Gastrocnemius medialis (tissue), 4 donors: ENCODE results near the gene BRF1.

Experiments
- CTCF ChIP-seq, 5 experiments: fragments of 450-650 bp in 3 of 5; fragments of 200-600 bp in 2 of 5; sonication (generic) in 2 of 5; IDR thresholded peaks in 4 of 5; conservative IDR thresholded peaks in 1 of 5; 1 replicate in 4 of 5; 2 replicates in 1 of 5; pipeline ENCODE4 v1.5.1; 2016 to 2019; ENCODE audit warnings: antibody characterized with exemption in 5 of 5, mild to moderate bottlenecking in 3 of 5, moderate library complexity in 3 of 5
- POLR2A ChIP-seq, 2 donors: fragments of 450-650 bp; IDR thresholded peaks; one replicate each; pipeline ENCODE4 v1.6.1; 2017; ENCODE audit warnings: antibody characterized with exemption in 2 of 2, mild to moderate bottlenecking in 2 of 2, moderate library complexity in 2 of 2

- TF ChIP-seq CTCF (IDR thresholded peaks at IDR 0.05 in 4 of 5, conservative IDR thresholded peaks at IDR 0.05 in 1 of 5): no peak
- no peak for TF ChIP-seq POLR2A (IDR thresholded peaks at IDR 0.05)
These were observed 92.6 kb downstream of the BRF1 start for GRCh38 chr14:105207996-105208737.
